BLaER1 (cell line): ENCODE results near the gene TIMMDC1.
A peak's percentile ranks its signal among the peaks of the same experiment; 100 is the strongest.
"Not testable (repeated sequence)": the region's sequence is repeated elsewhere in the genome, so short reads cannot be mapped to it uniquely, and the experiment has no call there.

Source experiments
- H3K27ac ChIP-seq: shearing (Covaris generic); formaldehyde crosslinking; 2 replicates; pipeline ENCODE4 v1.8.1; 2022
- H3K27me3 ChIP-seq: shearing (Covaris generic); formaldehyde crosslinking; 2 replicates; pipeline ENCODE4 v1.8.1; 2022
- H3K36me3 ChIP-seq: shearing (Covaris generic); formaldehyde crosslinking; 2 replicates; pipeline ENCODE4 v1.8.1; 2022
- H3K4me1 ChIP-seq: shearing (Covaris generic); formaldehyde crosslinking; 2 replicates; pipeline ENCODE4 v1.8.1; 2022
- H3K4me2 ChIP-seq: shearing (Covaris generic); formaldehyde crosslinking; 2 replicates; pipeline ENCODE4 v1.8.1; 2022
- H3K4me3 ChIP-seq: shearing (Covaris generic); formaldehyde crosslinking; 2 replicates; pipeline ENCODE4 v1.8.1; 2022
- H3K9ac ChIP-seq: shearing (Covaris generic); formaldehyde crosslinking; 2 replicates; pipeline ENCODE4 v1.8.1; 2022
- H3K9me3 ChIP-seq: shearing (Covaris generic); formaldehyde crosslinking; 2 replicates; pipeline ENCODE4 v1.8.1; 2022
- H4K20me1 ChIP-seq: shearing (Covaris generic); formaldehyde crosslinking; 2 replicates; pipeline ENCODE4 v1.8.1; 2022
- Cebpa-rat ChIP-seq: shearing (Covaris generic); IDR thresholded peaks from 2 replicates; pipeline ENCODE4 v1.8.1; 2022

The TIMMDC1 gene

DNA sequence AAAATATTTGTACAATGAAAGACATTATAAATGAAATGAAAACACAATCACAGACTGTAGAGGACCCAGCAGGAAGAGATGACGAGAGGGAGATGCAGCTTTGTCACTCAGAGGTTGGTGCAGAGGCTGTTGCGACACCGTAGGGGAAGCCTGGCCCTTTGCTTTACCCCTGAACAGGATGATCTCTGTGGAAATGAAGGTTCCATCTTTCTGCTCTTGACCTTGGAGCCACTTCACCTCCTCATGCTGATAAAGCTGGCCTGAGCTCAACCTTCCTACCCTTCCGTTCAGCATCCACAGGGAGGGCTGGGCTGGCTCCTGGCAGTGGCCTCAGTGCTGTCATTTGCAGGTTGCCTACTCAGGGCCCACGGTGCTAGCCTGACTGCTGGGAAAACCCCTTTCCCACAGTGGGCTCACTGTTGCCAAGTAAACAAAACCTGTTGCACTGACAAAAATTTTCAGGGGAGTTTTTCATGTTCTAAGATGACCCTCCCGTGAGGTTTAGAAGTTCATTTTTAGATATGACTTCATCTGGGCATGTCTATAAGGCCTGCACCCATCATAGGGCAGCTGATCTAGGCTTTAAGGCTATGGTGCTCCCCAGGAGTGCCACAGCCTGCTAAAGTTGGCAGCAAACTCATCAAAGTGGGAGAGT, 64.1 kb downstream of the TIMMDC1 start:
- H3K27me3 ChIP-seq = no peaks in the 10 kb centered on the region
- H3K4me2 ChIP-seq = peak overlapping the region; percentile 9; the same call in 1 of the 2 replicates
- H3K27ac ChIP-seq = no peak overlapping the region
- H3K9ac ChIP-seq = no peak overlapping the region
- 0 out of 2 replicates have a peak, but pooled peaks cover 3% of the 10 kb centered on the region for H3K9me3 ChIP-seq
- no peaks in the 10 kb centered on the region for H4K20me1 ChIP-seq
- TF ChIP-seq Cebpa-rat = peak; percentile 73
- no peak overlapping the region for H3K4me3 ChIP-seq
- H3K4me1 ChIP-seq = peaks cover 6% of the 10 kb centered on the region; the same call in 1 of the 2 replicates
- no peaks in the 10 kb centered on the region for H3K36me3 ChIP-seq

DNA sequence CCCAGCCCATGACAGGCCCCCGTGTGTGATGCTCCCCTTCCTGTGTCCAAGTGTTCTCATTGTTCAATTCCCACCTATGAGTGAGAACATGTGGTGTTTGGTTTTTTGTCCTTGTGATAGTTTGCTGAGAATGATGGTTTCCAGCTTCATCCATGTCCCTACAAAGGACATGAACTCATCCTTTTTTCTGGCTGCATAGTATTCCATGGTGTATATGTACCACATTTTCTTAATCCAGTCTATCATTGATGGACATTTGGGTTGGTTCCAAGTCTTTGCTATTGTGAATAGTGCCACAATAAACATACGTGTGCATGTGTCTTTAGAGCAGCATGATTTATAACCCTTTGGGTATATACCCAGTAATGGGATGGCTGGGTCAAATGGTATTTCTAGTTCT, 65.0 kb downstream of the TIMMDC1 start:
- not testable (repeated sequence) for H4K20me1 ChIP-seq, H3K9ac ChIP-seq, H3K4me2 ChIP-seq, H3K27me3 ChIP-seq, H3K4me1 ChIP-seq, H3K36me3 ChIP-seq, H3K4me3 ChIP-seq, H3K9me3 ChIP-seq, H3K27ac ChIP-seq

DNA sequence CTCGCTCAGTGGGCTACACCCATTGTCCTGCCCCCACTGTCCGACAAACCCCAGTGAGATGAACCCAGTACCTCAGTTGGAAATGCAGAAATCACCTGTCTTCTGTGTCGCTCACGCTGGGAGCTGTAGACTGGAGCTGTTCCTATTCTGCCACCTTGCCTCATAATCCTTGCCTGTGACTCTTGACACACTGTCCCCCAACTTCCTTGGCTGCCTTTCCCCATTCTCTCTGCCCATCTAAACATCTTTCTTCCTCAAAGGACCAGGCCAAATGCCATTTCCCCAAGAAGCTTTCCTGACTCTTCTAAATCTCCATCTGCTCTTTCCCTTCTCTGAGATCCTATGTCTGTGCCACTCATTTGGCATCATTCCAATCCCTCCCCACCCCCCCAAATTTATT, 70.8 kb downstream of the TIMMDC1 start:
- Histone ChIP-seq H3K36me3 (no peaks in the 10 kb centered on the region), H3K9me3 (0 out of 2 replicates have a peak, but pooled peaks cover 3% of the 10 kb centered on the region), H3K27me3 (no peaks in the 10 kb centered on the region), H4K20me1 (no peaks in the 10 kb centered on the region), H3K4me3 (no peak overlapping the region), H3K27ac (no peak overlapping the region), H3K4me1 (no peaks in the 10 kb centered on the region), H3K9ac (no peak overlapping the region), H3K4me2 (no peak overlapping the region)
- no peak for TF ChIP-seq Cebpa-rat

DNA sequence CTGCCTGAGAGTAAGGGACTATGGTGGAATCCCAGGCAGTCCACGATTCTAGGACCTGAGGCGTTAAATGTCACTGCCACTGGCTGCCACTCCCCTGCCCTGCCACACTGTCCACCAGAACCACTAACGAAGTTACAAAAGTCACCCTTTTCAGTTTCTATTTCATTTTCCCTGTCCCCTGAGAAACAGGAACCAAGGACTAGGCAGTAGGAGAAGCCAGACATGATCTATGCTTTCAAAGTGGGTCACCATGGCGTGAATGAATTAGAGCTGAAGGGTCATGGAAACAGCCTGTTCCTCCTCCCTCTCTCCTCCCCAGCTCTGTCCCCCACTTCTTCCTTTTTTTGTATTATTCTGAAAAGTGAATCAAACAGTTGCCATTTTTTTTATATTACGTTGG, 71.9 kb downstream of the TIMMDC1 start:
- no peaks in the 10 kb centered on the region for H3K4me1 ChIP-seq
- H3K27me3 ChIP-seq = no peaks in the 10 kb centered on the region
- no peak overlapping the region for H3K4me2 ChIP-seq
- no peak for TF ChIP-seq Cebpa-rat
- H3K9me3 ChIP-seq = no peaks in the 10 kb centered on the region
- no peaks in the 10 kb centered on the region for H3K36me3 ChIP-seq
- no peak overlapping the region for H3K27ac ChIP-seq
- no peak overlapping the region for H3K4me3 ChIP-seq
- no peaks in the 10 kb centered on the region for H4K20me1 ChIP-seq
- no peak overlapping the region for H3K9ac ChIP-seq

DNA sequence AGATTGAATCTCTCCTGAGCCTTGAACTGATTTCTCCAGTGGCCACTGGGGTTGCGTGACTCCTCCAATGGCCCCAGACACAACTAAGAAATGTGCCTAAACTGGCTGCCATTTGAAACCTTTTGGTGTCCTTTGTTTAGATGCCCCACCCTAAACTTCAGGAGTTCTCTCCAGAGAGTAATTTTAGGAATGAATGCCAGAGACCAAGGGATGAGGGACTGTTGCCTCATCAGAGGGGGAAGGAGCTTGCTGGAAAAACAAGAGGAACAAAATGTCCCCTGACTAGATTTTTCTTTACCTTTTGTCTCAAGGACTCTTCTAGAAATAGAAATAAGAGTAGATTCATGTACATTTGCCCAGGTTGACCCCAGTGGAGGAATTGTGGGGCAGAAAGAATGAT, 72.9 kb downstream of the TIMMDC1 start:
- Histone ChIP-seq H3K36me3 (no peaks in the 10 kb centered on the region), H3K9me3 (no peaks in the 10 kb centered on the region), H3K4me3 (no peak overlapping the region), H3K27ac (no peak overlapping the region), H3K9ac (no peak overlapping the region), H3K4me1 (no peaks in the 10 kb centered on the region), H4K20me1 (no peaks in the 10 kb centered on the region), H3K4me2 (no peak overlapping the region), H3K27me3 (no peaks in the 10 kb centered on the region)
- TF ChIP-seq Cebpa-rat = no peak

DNA sequence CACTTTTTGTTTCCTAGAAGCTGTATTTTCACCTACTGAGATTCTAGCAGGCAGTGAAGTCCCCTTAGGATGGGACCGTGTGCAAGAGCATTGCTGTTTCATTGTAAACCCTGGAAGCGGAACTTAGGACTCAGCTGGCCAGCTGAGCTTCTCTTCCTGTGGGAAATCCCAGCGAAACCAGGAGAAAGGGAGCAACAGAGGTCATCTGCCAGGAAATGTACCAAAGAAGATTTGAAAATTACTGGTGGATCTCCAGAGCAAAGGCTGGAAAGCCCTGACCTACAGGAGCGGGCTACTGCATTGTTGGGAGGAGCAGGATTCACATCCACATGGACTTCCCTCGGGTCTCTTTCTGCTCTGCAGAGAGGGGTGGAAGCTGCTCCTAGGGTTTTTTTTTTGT, 73.3 kb downstream of the TIMMDC1 start:
- no peak for TF ChIP-seq Cebpa-rat
- Histone ChIP-seq H3K27me3 (no peaks in the 10 kb centered on the region), H3K4me2 (no peak overlapping the region), H3K4me3 (no peak overlapping the region), H3K27ac (no peak overlapping the region), H3K36me3 (no peaks in the 10 kb centered on the region), H3K9ac (no peak overlapping the region), H4K20me1 (no peaks in the 10 kb centered on the region), H3K4me1 (no peaks in the 10 kb centered on the region), H3K9me3 (no peaks in the 10 kb centered on the region)
